HG03025 (cell line): ENCODE data around the gene CAMK1D.

Experiments
- ATAC-seq: cut with Tn5 transposase; IDR thresholded peaks from one replicate; pipeline ENCODE4 v1.9.1; 2021; ENCODE audit warnings: mild to moderate bottlenecking, moderate library complexity; ENCODE audit not compliant: unreplicated experiment, low FRiP score

CAMK1D gene

DNA sequence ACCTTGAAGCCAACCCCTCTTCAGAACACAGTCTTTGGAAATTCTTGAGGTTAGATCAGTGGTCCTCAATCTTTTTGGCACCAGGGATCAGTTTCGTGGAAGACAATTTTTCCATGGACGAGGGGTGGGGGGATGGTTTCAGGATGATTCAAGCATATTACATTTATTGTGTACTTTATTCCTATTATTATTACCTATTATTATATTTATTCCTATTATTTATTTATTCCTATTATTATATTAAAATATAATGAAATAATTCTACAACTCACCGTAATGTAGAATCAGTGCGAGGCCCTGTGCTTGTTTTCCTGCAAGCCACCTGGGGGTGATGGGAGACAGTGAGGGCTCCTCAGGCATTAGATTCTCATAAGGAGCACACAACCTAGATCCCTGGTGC lies 17.9 kb downstream of the CAMK1D start:
- no peak for ATAC-seq

DNA sequence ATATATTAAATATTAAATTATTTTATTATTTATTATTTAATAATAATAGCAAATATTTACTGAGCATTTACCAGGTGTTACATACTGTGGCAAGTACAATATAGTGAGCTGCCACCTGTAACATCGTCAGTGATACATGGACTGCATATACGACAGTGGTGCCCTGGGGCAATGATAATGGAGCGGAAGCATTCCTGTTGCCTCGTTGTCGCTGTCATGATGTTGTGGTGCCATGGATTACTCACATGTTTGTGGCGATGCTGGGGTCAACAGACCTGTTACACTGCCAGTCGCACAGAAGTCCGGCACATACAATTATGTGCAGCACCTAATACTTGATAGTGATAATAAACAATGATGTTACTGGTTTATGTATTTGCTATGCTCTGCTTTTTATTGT lies 20.6 kb downstream of the CAMK1D start:
- ATAC-seq: no peak

DNA sequence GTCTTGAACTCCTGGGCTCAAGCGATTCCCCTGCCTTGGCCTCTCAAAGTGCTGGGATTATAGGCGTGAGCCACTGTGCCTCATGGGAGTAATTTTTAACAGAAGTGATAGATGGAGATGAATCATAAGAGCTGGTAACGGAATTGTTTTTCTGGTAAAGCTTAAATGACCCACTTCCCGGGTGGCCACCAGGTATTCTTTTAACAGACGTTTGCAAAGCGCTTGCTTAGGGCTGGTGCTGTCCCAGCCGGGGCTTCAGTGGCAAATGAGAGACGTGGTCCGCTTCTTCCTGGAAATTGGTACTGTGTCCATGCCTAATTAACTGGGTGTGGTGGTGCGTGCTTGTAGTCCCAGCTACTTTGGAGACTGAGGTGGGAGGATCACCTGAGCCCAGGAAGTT lies 23.5 kb downstream of the CAMK1D start:
- ATAC-seq: no peak

DNA sequence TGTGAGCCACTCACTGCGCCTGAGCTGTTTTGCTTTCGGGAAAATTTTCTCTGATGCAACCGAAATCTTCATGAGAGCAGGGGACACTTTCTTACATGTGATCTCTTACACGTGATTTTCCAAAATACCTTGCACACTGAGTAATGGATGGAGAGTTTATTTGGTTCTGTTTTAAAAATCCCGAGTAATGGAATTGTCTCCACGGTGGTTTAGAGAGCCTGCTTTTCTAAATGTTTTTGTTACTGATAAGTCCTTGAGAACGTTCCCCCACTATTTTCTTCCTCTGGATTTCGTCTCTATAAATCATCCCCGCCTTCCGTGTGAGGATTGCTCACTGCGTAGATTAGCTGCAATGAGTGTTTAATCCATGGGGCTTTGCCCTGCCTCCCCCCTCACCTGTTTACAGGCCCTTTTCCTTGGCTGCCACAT lies 25.7 kb downstream of the CAMK1D start:
- ATAC-seq: no peak

DNA sequence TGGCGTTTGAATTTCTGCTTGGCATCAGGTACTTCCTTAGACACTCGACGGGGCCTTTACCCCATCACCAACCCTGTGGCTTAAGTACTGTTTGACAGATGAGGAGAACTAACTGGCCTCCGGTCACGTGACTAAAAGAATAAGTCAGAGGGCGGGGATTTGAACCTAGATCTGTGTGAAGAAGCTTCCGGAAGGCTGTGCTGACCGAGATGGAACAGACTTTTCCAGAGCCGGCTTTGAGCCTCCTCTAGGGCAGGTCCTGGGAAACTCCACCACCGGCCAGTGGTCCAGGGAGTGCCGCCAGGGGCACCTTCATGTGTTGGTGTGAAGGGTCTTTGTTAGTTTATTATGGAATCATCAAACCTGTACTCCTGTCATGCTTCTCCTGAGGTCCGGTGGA lies 26.9 kb downstream of the CAMK1D start:
- ATAC-seq: no peak

DNA sequence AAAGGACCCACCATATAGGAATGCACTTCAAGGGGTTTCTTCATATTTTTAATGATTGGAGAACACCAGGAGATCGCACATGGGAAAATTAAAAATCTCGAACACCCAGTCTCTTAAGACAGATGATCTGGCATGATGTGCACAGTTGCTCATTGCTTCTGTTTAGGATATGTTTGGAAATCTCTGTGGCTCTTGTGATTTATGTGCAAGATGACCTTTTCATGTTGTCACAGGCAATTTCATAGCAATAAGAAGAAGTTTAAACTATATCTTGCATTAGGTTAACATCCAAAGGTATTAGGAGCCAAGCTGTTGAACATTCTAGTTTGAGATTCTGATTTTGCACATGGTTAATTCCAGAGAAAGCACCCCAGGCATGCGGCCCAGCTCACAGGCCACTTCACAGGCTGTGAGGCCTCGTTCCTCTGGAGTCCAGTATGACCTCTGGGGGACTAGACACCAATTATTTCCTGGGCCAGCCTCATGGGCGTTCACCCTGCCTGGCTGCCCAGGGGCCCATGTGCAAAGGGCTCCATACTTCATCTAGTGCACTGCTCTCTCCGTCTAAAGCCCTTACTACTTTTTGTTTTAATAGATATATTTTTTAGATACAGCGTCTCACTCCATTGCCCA lies 28.4 kb downstream of the CAMK1D start:
- no peak for ATAC-seq

DNA sequence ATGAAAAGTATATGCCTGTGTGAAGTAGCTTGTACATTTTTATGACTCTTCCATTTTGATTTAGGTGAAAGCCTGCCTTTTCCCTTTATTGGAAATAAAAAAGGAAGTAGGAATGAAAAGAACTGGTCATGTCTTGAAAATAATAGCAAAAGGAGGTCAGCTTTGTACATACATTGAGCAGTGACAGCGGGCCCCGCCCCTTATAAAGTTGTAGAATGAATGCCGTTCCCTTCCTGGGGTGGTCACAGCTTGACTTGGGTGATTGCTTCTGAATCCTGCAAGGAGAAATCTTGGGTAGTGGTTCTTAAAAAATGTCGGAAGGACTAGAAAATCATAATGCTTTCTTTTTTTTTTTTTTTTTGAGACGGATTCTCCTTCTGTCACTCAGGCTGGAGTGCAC lies 31.7 kb downstream of the CAMK1D start:
- ATAC-seq: no peak

DNA sequence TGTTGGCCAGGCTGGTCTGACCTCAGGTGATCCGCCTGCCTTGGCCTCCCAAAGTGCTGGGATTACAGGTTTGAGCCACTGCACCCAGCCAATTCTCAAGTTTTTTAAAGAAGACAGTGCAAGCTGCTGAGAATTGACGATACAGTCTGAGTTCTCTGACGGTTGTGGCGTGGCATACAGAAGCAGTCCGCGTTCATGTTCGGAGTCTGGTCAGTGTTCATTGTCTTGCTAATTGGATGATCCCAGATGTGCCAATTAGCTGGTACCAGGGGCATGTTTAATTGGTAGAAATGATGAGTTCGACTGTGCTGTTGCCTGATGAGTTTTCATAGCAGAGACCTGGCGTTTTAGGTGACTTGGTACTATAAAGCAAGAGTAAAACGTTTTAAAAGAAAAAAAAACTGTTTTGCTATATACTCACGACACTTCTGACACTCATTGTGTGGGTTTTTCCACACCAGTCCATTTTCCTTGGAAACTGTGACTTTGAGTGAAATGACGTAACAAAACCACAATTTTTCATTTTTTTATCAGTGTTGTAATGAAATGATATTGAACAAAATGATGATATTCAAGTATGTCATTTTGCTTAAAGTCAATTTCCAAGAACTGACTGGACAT lies 32.3 kb downstream of the CAMK1D start:
- ATAC-seq: no peak

DNA sequence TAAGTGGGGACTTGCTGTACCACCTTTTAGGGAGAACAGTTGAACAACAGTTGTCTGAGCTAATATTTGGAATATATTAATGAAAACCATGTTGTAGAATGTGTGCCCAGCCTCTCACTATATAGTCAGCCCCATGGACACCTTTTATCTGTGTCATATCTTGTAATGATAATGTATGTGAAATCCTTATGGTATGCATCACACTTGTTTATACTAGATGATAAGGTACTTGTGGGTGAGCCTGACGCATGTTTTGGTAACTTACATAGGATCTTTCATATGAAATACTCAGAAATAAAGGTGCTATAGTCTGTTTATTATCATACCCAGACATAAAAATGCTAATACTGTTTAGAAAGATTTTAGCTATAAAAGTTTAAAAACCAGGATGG lies 32.8 kb downstream of the CAMK1D start:
- no peak for ATAC-seq

DNA sequence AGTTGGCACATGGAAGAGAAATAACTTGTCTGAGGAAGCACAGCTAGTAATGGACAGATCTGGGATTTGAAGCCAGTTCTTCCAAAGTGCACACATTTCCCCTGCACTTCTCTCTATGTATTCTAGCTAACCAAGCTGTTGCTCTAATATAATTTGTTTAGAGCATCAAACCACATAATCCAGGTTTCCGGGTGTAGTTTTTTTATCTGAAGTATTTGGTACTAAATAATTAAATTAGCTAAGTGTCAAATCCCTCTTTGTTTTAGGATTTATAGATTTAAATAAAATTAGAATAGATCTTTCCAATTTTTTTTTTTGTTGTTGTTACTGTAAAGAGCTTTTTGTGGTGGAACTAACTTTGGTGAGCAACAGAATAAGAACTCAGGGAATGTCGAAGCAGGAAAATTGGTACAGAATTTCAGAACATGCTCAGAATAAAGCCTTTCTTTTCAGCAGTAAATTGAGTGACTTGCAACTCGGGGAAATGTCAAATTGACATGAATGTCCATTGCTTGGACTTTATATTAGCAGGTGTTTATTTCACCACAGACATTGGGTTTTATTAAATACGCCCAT lies 33.7 kb downstream of the CAMK1D start:
- no peak for ATAC-seq

DNA sequence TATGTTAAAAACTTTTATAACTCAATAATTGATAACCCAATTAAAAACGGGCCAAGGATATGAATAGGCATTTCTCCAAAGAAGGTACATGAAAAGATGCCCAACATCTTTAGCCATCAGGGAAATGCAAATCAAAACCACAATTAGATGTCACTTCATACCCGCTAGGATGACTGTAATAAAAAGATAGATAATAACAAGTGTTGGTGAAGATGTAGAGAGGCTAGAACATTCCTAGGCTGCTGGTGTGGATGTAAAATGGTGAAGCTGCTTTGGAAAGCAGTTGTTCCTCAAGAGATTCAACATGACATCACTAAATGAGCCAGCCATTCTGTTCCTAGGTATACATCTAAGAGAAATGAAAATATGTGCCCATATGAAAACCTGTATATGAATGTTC lies 35.6 kb downstream of the CAMK1D start:
- no peak for ATAC-seq

DNA sequence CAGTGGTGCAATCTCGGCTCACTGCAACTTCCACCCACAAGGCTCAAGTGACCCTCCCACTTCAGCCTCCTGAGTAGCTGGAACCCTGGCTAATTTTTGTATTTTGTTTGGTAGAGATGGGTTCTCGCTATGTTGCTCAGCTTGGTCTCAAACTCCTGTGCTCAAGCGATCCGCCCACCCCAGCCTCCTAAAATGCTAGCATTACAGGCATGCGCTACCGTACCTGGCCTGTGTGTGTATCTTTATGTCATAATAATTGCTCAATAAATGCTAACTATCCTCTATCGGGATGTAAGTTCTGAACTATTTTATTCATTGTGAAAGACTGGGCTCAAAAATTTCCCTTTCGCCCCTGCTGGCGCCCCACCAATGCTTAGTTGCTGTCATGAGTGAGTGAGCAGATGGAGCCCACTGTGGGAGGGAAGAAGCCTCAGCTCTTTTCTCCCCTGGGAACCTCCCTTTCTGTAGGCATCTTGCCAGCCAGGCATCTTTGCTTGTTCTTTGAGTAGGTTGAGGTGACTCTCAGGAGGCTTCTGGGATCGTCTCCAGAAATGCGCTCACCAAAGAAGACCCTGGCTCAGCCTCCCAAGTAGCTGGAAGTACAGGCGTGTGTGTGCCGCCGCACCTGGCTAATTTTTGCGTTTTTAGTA lies 38.3 kb downstream of the CAMK1D start:
- ATAC-seq: no peak

DNA sequence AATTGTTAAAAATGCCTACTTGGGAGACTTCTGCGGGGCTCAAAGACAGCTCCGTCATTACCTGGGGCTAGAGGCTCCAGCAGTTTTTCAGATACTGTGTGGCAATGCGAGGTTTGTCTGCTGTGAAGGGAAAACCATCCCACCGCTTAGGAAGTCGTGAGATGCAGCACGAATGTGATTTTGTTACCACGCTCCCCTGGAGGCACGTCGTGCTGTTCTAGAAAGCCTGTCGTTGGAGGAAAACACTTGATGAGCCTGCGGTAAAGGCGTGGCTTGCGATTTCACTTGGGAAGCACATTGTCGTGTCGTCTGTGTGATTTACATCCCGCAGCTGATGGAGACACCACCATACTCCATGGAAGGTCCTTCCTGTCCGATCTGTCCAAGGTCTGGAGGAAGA lies 39.3 kb downstream of the CAMK1D start:
- no peak for ATAC-seq

DNA sequence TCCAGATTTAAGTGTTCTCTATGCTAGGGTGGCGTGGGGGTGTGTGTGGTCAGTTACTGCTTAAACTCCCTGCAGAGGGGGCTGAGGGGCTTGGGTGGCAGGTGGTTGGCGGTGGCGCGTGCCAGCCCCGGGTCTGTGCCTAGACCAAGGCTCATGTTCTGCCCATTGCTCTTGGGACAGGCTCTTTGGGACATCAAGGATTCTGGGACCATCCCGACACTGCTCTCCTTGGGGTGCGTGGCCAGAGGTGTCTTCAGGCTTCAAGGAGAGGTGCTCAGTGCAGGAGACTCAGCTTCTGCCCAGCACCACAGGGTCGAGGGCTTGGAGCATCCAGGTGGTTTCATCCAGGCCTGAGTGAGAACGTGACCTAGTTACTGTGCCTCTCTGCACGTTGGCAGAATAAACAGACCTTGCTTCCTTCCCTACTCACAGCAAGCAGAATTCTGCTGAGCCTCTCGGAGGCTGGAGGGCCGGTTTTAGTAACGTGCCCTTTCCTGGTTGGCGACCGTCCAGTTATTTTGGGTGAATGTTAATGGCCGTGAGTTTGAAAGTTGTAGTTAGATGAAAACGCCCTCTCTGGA lies 39.9 kb downstream of the CAMK1D start:
- no peak for ATAC-seq

DNA sequence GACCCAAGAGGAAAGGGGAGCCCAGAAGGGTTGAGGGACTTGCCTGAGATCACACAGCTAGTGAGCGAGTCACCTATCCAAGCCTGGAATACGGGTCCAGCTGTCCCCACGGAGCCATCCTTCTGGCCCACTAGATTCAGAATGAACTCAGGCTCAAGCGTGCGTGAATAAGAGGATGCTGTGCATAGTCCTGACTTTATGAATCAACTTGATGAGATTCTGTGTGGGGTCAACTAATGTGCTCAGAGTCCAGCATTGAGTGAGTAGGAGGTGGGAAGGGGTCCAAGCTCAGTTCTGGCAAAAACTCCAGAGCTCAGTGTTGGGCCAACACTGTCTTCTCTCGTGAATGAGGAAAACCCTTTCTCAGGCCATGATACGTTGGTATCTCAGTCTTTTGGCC lies 41.4 kb downstream of the CAMK1D start:
- ATAC-seq: no peak

DNA sequence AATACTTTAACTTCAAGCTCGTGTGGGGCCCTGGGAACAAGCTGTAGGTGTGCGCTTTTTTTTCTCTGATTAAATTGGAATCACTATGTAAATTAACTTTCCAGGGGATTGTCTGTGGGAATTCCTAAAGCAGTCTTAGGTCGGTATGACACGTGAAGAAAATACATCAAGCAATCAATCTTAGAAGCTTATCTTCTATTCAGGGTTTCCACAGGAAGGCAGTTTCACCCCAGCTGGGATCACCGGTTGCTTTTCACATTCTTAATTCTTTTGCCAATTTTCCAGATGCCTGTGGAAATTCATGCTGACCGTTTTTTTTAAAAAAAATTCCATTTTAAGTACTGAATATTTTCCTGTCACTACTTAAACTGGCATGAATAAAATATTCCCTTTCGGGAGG lies 41.9 kb downstream of the CAMK1D start:
- ATAC-seq: no peak

DNA sequence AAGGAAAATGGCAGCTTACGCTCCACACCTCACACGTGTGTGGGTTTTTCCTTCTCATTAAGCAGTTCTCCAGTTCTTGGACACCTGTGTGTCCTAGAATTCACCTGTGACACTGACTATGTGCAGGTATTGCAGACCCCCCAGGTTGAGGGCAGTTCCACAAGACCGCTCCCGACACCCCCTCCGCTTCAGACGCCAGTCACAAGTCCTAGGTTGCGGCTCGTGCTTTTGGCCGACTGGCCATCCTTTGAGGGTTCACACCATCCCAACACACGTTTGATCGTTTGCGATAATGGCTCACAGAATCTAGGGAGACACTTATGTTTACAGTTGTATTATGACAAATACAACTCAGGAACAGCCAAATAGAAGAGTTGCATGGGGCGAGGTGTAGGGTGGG lies 44.5 kb downstream of the CAMK1D start:
- ATAC-seq: no peak

DNA sequence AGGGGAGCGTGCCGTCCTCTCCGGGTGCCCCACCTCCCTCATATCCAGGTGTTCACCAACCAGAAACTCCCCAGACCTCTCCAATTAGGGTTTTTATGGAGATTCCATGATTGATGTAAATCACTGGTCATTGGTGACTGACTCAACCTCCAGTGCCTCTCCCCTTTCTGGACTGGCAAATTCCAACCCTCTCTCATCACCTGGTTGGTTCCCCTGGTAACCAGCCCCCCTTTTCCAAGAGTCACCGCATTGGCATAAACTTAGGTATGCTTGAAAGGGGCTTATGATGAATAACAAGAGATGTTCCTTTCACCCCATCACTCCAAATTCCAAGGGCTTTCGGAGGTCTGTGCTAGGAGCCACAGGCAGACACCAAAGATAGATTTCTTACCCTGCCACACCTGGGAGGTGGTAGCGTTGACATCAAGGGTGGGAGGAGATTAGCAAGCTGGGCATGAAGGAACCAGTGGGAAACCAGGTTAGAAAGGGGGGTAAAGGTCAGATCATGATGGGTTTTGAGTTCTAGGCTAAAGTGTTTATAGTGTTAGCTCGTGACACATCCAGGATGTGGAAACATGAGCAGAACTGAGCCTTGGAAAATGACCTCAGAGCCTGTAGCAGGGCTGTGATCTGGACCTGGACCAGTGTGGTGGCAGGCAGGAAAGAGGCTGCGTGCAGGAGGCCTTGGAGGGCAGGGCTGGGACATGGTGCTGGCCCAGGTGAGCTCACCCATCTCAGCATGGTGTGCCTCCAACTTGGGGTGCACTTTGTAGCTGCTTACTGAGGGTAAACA lies 45.1 kb downstream of the CAMK1D start:
- no peak for ATAC-seq

DNA sequence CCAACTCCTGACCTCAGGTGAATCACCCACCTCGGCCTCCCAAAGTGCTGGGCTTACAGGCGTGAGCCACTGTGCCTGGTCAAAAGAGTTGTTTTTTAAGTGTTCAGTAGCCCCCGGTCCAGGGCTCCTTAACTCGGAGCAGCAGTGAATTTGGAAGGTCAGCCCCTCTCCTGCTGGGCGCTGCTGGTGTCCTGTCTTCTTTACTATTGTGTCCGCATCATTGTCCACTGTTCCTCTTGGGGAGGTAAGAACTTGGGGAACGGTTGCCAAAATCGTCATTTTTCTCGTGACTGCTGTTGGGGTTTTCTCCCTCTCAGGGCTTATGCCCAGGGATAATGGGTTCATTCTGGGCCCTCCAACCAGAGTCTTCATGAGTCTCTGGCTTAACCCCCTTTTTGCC lies 46.7 kb downstream of the CAMK1D start:
- no peak for ATAC-seq

DNA sequence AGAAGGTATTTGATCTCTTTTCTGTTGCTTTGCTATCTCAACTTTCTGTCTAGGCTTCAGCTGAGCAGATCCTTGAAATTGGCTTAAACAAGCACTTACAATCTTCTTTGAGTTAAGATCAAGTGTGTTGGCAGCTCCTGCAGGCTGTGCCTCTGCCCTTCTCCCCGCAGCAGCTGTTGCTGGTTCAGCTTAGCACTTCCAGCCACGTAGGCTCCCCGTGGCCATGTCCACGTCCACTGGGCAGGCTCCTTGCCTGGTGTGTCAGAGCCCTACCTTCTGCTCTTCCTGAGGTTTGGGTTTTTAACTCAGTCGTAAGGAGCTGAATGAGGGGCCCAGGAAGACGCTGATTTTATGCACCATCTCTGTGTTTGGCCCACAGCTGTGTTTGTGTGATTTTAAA lies 47.2 kb downstream of the CAMK1D start:
- ATAC-seq: no peak
